ENCODE data around the gene SLC43A1. TPM values are rescaled to one million over a fixed set of nuclear protein-coding genes. Genes with fewer than 3 reads are reported as not detected.
A peak's percentile ranks its signal among the peaks of the same experiment; 100 is the strongest.

The SLC43A1 gene
- 10 to 100 TPM in 3 of 4 donors, 1 to 10 TPM in 1; 7.4 to 35.1 (median 15.8) TPM for total RNA-seq

DNA sequence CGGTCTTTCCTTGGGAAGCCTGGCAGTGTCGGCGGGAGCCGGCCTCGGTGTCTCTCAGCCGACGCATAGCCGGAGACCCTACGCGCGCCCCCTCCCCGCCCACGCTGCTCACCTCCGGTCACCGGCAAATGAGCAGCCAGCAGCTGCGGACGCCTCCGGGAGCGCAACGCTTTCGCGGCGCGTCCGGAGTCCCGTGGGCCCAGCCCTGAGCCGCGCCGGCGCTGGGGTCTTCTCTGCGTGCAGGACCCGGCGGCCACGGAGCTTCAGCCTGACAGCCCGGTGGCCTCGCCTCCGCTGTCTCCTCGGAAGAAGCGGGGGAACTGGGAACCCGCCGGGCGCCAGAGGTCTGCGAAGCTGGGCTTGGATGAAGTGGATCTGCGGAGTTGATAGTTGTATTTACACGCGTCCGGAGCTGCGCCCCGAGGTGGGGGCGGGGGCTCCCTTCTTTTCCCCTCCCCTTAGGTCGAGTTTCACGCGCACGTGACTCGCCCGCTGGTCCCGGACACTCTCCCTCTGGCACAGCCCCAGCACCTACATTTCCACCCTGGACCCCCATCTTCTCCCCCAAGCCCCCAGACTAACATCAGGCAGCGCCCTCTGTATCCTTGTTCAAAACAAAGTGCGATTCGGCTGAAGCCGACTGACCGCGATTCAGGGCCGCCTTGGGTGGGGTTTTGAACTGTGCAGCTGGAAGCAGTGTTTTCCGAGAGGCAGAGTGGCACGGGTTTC is at the start of gene SLC43A1:
SLC43A1 (minus strand) TSS at position 371 of the 729 bp plus-strand sequence. CDS start 1,591 bp downstream, outside the sequence.
- H3K27me3 ChIP-seq, result no peaks in the 10 kb centered on the region
- H3K36me3 ChIP-seq, result no peaks in the 10 kb centered on the region
- DNase-seq, result peak; percentile 43 to 60
- H3K4me3 ChIP-seq, result peak within 1 kb of the TSS; percentile 80 to 100 (median 91)
- intact Hi-C loops (cut with DNase I; ENCODE audit: low total_unique reads), result loop anchor here (2.0 kb wide), 1 partner anchor 15 kb away; no protein-coding TSS in a partner anchor
- no peaks in the 10 kb centered on the region for H3K9me3 ChIP-seq
- in situ Hi-C loops (cut with MboI; ENCODE audit: low sequenced_read_pairs in 4 of 4), result no loop called here
- peak within 1 kb of the TSS; percentile 80 to 93 (median 86) for H3K27ac ChIP-seq
- TF ChIP-seq, protein P1, sequence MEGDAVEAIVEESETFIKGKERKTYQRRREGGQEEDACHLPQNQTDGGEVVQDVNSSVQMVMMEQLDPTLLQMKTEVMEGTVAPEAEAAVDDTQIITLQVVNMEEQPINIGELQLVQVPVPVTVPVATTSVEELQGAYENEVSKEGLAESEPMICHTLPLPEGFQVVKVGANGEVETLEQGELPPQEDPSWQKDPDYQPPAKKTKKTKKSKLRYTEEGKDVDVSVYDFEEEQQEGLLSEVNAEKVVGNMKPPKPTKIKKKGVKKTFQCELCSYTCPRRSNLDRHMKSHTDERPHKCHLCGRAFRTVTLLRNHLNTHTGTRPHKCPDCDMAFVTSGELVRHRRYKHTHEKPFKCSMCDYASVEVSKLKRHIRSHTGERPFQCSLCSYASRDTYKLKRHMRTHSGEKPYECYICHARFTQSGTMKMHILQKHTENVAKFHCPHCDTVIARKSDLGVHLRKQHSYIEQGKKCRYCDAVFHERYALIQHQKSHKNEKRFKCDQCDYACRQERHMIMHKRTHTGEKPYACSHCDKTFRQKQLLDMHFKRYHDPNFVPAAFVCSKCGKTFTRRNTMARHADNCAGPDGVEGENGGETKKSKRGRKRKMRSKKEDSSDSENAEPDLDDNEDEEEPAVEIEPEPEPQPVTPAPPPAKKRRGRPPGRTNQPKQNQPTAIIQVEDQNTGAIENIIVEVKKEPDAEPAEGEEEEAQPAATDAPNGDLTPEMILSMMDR (IDR thresholded peaks at IDR 0.05 in 4 of 5, conservative IDR thresholded peaks at IDR 0.05 in 1 of 5), result no peak
- TF ChIP-seq POLR2A (IDR thresholded peaks at IDR 0.05), result peak; percentile 46 to 54
- peaks cover 9 to 17% of the 10 kb centered on the region in 2 donors for H3K4me1 ChIP-seq
- peak; percentile 78 to 83 for ATAC-seq

GRCh38 chr11:57562596-57562995 is 47.1 kb upstream of the SLC43A1 start:
- intact Hi-C loops (cut with DNase I; ENCODE audit: low total_unique reads), result loop anchor here (5.0 to 10.0 kb wide), 2 partner anchors 232 to 260 kb away; no protein-coding TSS in a partner anchor
- ATAC-seq, result no peak

DNA sequence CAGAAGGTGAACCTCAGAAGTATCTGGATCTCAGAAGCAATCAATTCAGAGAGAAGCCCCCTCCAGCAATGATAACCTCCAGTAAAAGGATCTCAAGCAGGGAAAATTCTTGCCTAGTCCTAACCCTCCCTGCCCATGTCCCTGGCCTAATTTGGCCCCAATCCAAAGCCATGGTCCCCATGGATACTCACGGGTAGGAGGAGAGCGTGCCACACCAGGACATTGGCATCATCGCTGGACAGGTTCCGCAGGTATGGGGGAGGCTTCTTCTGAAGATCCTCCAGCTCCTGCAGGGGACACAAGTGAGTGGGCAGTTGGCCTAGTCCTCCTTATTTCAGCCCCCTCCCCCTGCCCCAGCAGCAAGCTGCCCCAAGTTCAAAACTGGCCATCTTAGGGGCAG is 44.6 kb upstream of the SLC43A1 start:
- in situ Hi-C loops (cut with MboI; ENCODE audit: low sequenced_read_pairs in 4 of 4), result loop anchor here in 1 of 4 donors (25.0 kb wide), 1 partner anchor 252 kb away; no protein-coding TSS in a partner anchor
- H3K9me3 ChIP-seq, result no peaks in the 10 kb centered on the region
- H3K4me1 ChIP-seq, result no peaks in the 10 kb centered on the region
- intact Hi-C loops (cut with DNase I; ENCODE audit: low total_unique reads), result loop anchor here (5.0 to 10.0 kb wide), 2 partner anchors 235 to 262 kb away; no protein-coding TSS in a partner anchor
- peaks cover 0 to 9% of the 10 kb centered on the region in 2 donors for H3K36me3 ChIP-seq
- DNase-seq (no peak), ATAC-seq (no peak)
- TF ChIP-seq, protein P1 (IDR thresholded peaks at IDR 0.05 in 4 of 5, conservative IDR thresholded peaks at IDR 0.05 in 1 of 5), result no peak
- no peak for TF ChIP-seq POLR2A (IDR thresholded peaks at IDR 0.05)
- no peak overlapping the region for H3K27ac ChIP-seq
- H3K27me3 ChIP-seq, result no peaks in the 10 kb centered on the region
- no peak overlapping the region for H3K4me3 ChIP-seq

More at GRCh38 chr11:57562596-57562995, 47.1 kb upstream of the SLC43A1 start:
- Histone ChIP-seq H3K27me3 (no peaks in the 10 kb centered on the region), H3K27ac (no peak overlapping the region), H3K36me3 (peaks cover 0 to 9% of the 10 kb centered on the region in 2 donors), H3K4me3 (no peak overlapping the region), H3K9me3 (no peaks in the 10 kb centered on the region), H3K4me1 (peaks cover 10 to 22% of the 10 kb centered on the region in 2 donors)
- no peak for TF ChIP-seq POLR2A (IDR thresholded peaks at IDR 0.05)
- TF ChIP-seq, protein P1 (IDR thresholded peaks at IDR 0.05 in 4 of 5, conservative IDR thresholded peaks at IDR 0.05 in 1 of 5), result no peak
- DNase-seq, result no peak
- in situ Hi-C loops (cut with MboI; ENCODE audit: low sequenced_read_pairs in 4 of 4), result loop anchor here in 1 of 4 donors (25.0 kb wide), 1 partner anchor 250 kb away; no protein-coding TSS in a partner anchor

DNA sequence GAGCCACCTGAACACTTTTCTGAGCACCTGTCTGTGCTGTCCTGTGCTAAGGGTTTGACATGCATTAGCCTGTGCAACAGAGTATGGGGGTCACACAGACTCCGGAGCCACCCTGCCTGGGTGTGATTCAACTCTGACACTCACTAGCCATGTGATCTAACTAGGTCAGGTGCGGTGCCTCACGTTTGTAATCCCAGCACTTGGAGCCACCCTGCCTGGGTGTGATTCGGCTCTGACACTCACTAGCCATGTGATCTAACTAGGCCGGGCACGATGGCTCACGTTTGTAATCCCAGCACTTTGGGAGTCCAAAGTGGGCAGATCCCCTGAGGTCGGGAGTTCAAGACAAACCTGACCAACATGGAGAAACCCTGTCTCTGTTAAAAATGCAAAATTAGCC is 40.5 kb upstream of the SLC43A1 start:
- Histone ChIP-seq H3K4me1 (no peaks in the 10 kb centered on the region), H3K27ac (no peak overlapping the region), H3K27me3 (no peaks in the 10 kb centered on the region), H3K36me3 (peaks cover 0 to 28% of the 10 kb centered on the region in 2 donors), H3K9me3 (no peaks in the 10 kb centered on the region), H3K4me3 (no peak overlapping the region)
- no peak for TF ChIP-seq POLR2A (IDR thresholded peaks at IDR 0.05)
- TF ChIP-seq, protein P1 (IDR thresholded peaks at IDR 0.05 in 4 of 5, conservative IDR thresholded peaks at IDR 0.05 in 1 of 5), result no peak
- in situ Hi-C loops (cut with MboI; ENCODE audit: low sequenced_read_pairs in 4 of 4), result loop anchor here in 1 of 4 donors (25.0 kb wide), 1 partner anchor 256 kb away; no protein-coding TSS in a partner anchor
- DNase-seq (no peak), ATAC-seq (no peak)
- intact Hi-C loops (cut with DNase I; ENCODE audit: low total_unique reads), result no loop called here
